ENCODE data around the gene SLC4A1. TPM values are rescaled to one million over a fixed set of nuclear protein-coding genes. Genes with fewer than 3 reads are reported as not detected.

SLC4A1 gene
- total RNA-seq, 2 experiments from 2014 or later, result not detected

GRCh38 chr17:44210342-44211192 lies 57.4 kb downstream of the SLC4A1 start:
- Mint-ChIP-seq H3K27ac (peak overlapping the region; percentile 80), H3K4me3 (peak overlapping the region; percentile 76), H3K4me1 (peaks cover 39% of the 10 kb centered on the region), H3K36me3 (peaks cover 41% of the 10 kb centered on the region), H3K27me3 (no peaks in the 10 kb centered on the region), H3K9me3 (no peaks in the 10 kb centered on the region)
- POLR2A ChIA-PET, result interaction anchor here (0.6 to 5.0 kb wide), 20 partner anchors 8 to 1994 kb away, joined by 3 to 57 read pairs (median 5); partner anchors contain the start of genes GRN, SLC25A39, TMUB2 and UBTF
- ATAC-seq (ENCODE audit: low read depth), result peak; percentile 97
- DNase-seq, result peak; percentile 99

GRCh38 chr17:44209786-44210341 lies 58.1 kb downstream of the SLC4A1 start:
- no peaks in the 10 kb centered on the region for H3K27me3 Mint-ChIP-seq
- peak overlapping the region; percentile 76 for H3K4me3 Mint-ChIP-seq
- H3K36me3 Mint-ChIP-seq, result peaks cover 34% of the 10 kb centered on the region
- ATAC-seq (ENCODE audit: low read depth) (no peak), DNase-seq (no peak)
- peaks cover 32% of the 10 kb centered on the region for H3K4me1 Mint-ChIP-seq
- POLR2A ChIA-PET, result interaction anchor here (0.6 to 5.0 kb wide), 19 partner anchors 8 to 141 kb away, joined by 3 to 57 read pairs (median 5); partner anchors contain the start of genes GRN, SLC25A39, TMUB2 and UBTF
- H3K27ac Mint-ChIP-seq, result peak overlapping the region; percentile 80
- no peaks in the 10 kb centered on the region for H3K9me3 Mint-ChIP-seq

GRCh38 chr17:44207743-44208142 lies 60.2 kb downstream of the SLC4A1 start:
- peaks cover 21% of the 10 kb centered on the region for H3K36me3 Mint-ChIP-seq
- H3K27me3 Mint-ChIP-seq, result no peaks in the 10 kb centered on the region
- POLR2A ChIA-PET, result interaction anchor here (0.9 to 3.1 kb wide), 3 partner anchors 9 to 121 kb away, joined by 3 to 15 read pairs (median 4); no protein-coding TSS in a partner anchor
- ATAC-seq (ENCODE audit: low read depth) (no peak), DNase-seq (no peak)
- no peak overlapping the region for H3K4me3 Mint-ChIP-seq
- H3K9me3 Mint-ChIP-seq, result no peaks in the 10 kb centered on the region
- no peak overlapping the region for H3K27ac Mint-ChIP-seq
- peaks cover 34% of the 10 kb centered on the region for H3K4me1 Mint-ChIP-seq

DNA sequence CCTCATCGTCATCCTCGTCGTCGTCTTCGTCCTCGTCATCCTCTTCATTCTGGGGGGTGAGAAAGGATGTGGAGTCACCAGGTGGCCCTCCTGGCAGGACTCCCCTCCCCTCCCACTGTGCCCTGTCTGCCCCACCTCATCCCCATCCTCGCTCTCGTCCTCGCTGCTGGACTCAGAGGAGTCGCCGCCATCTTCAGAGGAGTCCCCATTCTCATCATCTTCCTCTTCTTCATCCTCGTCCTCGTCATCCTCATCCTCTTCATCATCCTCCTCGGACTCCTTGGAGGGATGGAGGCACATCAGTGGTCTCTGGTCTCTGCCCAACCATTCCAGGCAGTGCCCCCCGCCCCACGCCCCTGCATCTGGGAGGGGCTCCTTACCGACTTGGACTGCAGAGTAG lies 60.6 kb downstream of the SLC4A1 start:
- H3K27me3 Mint-ChIP-seq, result no peaks in the 10 kb centered on the region
- peaks cover 36% of the 10 kb centered on the region for H3K4me1 Mint-ChIP-seq
- no peak overlapping the region for H3K4me3 Mint-ChIP-seq
- DNase-seq, result no peak
- POLR2A ChIA-PET, result interaction anchor here (0.7 to 1.2 kb wide), 3 partner anchors 120 to 311 kb away, joined by 3 to 4 read pairs (median 3); no protein-coding TSS in a partner anchor
- no peak for ATAC-seq (ENCODE audit: low read depth)
- no peaks in the 10 kb centered on the region for H3K9me3 Mint-ChIP-seq
- H3K27ac Mint-ChIP-seq, result no peak overlapping the region
- peaks cover 21% of the 10 kb centered on the region for H3K36me3 Mint-ChIP-seq

GRCh38 chr17:44206825-44207155 lies 61.1 kb downstream of the SLC4A1 start:
- Mint-ChIP-seq H3K9me3 (no peaks in the 10 kb centered on the region), H3K4me1 (peaks cover 38% of the 10 kb centered on the region), H3K4me3 (no peak overlapping the region), H3K27ac (no peak overlapping the region), H3K27me3 (no peaks in the 10 kb centered on the region), H3K36me3 (peaks cover 21% of the 10 kb centered on the region)
- POLR2A ChIA-PET, result interaction anchor here (0.7 to 1.6 kb wide), 3 partner anchors 12 to 310 kb away, joined by 3 to 5 read pairs (median 4); no protein-coding TSS in a partner anchor
- ATAC-seq (ENCODE audit: low read depth) (no peak), DNase-seq (no peak)

DNA sequence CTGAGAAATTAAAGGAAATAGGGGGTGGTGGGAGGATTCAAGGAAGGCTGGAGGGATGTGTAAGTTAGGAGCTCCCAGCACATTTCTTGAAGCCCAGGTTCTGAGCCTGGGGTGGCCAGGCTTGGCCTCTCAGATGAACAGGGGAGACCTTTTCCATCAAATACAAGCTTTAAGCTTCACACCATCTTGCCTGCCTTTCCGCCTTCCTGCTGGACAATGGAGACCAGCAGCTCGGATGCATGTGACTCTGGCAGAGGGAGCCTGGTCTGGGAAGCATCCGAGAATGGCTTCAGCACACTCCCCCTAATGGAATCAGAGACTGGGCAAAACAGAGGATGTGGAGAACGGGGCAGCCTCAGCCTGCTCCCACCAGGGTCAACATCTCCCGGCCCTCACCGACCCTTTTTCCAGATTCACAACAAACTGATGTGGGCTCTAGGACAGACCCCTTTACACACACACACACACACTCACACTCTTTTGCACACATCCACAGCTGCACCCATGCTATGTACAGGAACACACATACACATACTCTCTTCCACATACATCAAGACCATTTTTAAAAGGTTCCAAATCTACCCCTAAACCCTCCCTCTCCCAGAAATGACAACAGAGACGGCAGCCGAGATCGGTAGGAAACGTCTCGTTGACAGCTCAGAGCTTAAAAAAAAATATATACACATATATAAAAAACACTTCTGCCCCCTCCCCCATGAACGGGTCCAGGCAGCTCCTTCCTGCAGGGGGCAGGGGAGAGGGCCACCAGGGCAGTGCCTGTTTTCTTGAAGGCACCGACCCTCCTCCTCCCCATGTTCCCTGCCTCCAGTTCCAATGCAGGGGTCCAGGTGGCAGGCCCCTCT lies 61.7 kb downstream of the SLC4A1 start:
- Mint-ChIP-seq H3K4me3 (no peak overlapping the region), H3K36me3 (peaks cover 21% of the 10 kb centered on the region), H3K27me3 (no peaks in the 10 kb centered on the region), H3K4me1 (peaks cover 37% of the 10 kb centered on the region), H3K27ac (peak overlapping the region; percentile 42), H3K9me3 (no peaks in the 10 kb centered on the region)
- POLR2A ChIA-PET, result interaction anchor here (1.1 to 1.6 kb wide), 4 partner anchors 12 to 121 kb away, joined by 3 to 5 read pairs (median 4); partner anchors contain the start of gene TMUB2
- DNase-seq, result no peak
- no peak for ATAC-seq (ENCODE audit: low read depth)

- peak overlapping the region; percentile 32 for H3K27ac Mint-ChIP-seq
- peaks cover 33% of the 10 kb centered on the region for H3K4me1 Mint-ChIP-seq
- POLR2A ChIA-PET, result interaction anchor here (0.6 to 2.5 kb wide), 8 partner anchors 9 to 150 kb away, joined by 3 to 12 read pairs (median 4); partner anchors contain the start of gene TMUB2
- H3K9me3 Mint-ChIP-seq, result no peaks in the 10 kb centered on the region
- DNase-seq (no peak), ATAC-seq (ENCODE audit: low read depth) (no peak)
- no peak overlapping the region for H3K4me3 Mint-ChIP-seq
- peaks cover 16% of the 10 kb centered on the region for H3K36me3 Mint-ChIP-seq
- H3K27me3 Mint-ChIP-seq, result no peaks in the 10 kb centered on the region
Observed at GRCh38 chr17:44204441-44204882, 63.5 kb downstream of the SLC4A1 start.

DNA sequence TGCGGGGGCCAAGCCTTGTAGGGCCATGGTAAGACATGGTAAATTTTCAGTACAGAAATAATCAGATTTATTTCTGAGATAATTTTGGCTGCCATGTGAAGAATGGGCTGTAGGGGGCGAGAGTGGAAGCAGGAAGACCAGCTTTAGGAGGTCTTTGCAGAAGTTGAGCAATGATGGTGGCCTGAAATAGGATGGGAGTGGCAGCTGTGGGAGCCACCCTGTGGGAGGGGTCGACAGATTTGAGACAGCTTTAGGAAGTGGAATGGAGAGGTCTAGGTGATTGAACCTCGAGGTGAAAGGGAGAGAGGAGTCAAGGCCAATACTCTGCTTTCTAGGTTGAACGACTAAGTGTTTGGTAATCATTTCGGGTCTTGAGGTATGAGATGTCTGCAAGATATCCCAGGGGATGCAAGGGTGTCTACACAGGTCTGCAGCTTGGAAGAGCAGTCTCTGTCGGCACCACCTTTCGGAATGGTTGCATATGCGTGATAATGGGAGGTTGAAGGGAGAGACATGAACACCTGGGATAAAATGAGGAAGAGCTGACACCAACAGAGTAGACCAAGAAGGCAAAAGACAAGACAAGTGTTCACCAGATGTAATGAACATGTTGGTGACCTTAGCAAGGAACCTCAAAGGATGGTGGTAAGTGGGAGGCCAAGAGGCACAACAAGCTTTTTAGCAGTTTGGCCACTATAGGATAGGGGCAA lies 64.0 kb downstream of the SLC4A1 start:
- peak overlapping the region; percentile 42 for H3K27ac Mint-ChIP-seq
- peaks cover 33% of the 10 kb centered on the region for H3K4me1 Mint-ChIP-seq
- peak; percentile 52 for DNase-seq
- POLR2A ChIA-PET, result interaction anchor here (0.6 to 2.5 kb wide), 8 partner anchors 10 to 147 kb away, joined by 3 to 12 read pairs (median 4); partner anchors contain the start of gene TMUB2
- no peaks in the 10 kb centered on the region for H3K9me3 Mint-ChIP-seq
- no peak for ATAC-seq (ENCODE audit: low read depth)
- H3K27me3 Mint-ChIP-seq, result no peaks in the 10 kb centered on the region
- H3K36me3 Mint-ChIP-seq, result peaks cover 16% of the 10 kb centered on the region
- peak overlapping the region; percentile 10 for H3K4me3 Mint-ChIP-seq

GRCh38 chr17:44202756-44203155 lies 65.2 kb downstream of the SLC4A1 start:
- Mint-ChIP-seq H3K4me3 (no peak overlapping the region), H3K27me3 (no peaks in the 10 kb centered on the region), H3K36me3 (peaks cover 9% of the 10 kb centered on the region), H3K9me3 (no peaks in the 10 kb centered on the region), H3K27ac (peak overlapping the region; percentile 54), H3K4me1 (peaks cover 35% of the 10 kb centered on the region)
- no peak for DNase-seq
- no peak for ATAC-seq (ENCODE audit: low read depth)
- POLR2A ChIA-PET, result interaction anchor here (0.9 to 2.5 kb wide), 3 partner anchors 12 to 128 kb away, joined by 4 to 10 read pairs (median 5); no protein-coding TSS in a partner anchor

DNA sequence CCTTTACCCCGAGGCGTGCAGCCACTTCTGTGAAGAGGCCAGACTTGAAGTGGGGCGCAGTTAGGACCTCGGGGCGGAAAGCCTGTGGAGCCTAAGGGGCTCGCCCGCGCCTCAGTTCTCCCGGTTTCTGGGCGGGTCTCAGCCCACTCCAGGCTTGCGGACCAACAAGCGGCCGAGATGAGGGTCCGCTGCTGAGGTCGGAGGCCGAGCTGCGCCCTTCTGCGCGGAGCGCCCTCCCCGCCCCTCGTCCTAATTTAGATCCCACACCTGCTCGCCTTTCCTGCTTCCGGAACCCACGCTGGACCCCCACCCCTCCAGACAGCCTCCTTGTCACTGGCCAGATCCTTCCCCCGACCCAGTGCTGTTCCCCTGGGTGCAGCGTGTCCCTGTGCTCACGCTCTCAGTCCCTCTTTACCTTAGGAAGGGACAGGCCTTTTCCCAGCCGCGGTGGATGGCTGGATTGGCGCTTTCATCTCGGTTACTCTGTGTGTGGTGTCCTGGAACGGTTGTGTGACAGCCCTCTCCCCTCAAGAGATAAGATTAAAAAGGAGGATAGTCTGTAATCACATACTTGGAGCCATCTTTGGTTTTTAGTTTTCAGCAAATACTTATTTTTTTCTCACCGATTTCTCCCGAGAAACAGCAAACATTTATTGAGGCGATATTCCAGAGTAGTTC lies 67.3 kb downstream of the SLC4A1 start:
- DNase-seq (no peak), ATAC-seq (ENCODE audit: low read depth) (no peak)
- Mint-ChIP-seq H3K27me3 (no peaks in the 10 kb centered on the region), H3K4me3 (peak overlapping the region; percentile 92), H3K4me1 (peaks cover 43% of the 10 kb centered on the region), H3K27ac (peak overlapping the region; percentile 97), H3K36me3 (peaks cover 10% of the 10 kb centered on the region), H3K9me3 (no peaks in the 10 kb centered on the region)
- POLR2A ChIA-PET, result interaction anchor here (0.9 to 4.6 kb wide), 8 partner anchors 10 to 126 kb away, joined by 3 to 56 read pairs (median 8); partner anchors contain the start of genes SLC25A39 and TMUB2

DNA sequence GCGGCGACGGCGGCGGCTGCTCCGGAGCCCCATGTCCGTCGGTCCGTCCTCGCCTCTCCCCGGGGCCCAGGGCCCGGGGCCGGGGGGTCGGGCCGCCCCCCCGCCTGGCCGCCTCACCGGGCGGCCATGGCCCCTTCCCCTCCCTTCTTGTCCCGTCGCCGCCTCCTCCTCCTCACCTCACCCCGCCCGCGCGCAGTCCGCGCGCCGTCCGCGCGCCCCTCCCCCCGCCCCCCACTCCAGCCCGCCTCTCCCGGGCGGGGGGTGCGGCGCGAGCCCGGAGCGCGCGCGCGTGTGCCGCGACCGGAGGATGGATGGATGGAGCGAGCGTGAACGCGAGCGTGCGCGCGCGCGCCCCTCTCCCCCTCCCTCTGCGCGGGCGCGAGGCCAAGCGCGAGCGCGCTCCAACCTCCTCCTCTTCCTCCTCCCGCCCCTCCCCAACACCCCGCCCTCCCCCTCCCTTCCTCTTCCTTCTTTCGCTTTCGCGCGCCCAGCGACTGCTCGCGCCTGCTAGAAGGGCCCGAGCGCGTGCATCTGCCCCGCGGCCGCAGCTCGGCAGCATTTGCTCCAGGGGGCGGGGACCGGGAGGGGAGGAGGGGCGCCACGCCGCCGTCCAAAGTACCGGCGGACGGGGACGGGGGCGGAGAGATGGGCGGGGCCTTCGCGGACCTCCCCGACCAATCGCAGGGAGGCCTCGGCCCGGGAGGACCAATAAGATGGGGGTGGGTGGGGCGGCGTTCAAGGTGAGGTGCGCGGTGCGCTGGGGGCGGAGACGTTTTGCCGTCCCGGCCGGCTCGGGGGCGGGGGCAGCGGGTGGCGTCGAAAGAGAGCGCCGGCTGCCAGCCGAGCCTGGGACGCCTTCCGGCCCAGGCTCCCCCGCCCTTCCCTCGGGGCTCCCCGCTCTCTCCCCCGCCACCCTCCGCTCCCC lies 68.1 kb downstream of the SLC4A1 start, which contains the start of gene ATXN7L3:
ATXN7L3 (minus strand) TSS at position 332 of the 925 bp plus-strand sequence. CDS start 1,814 bp downstream, outside the sequence.
- H3K9me3 Mint-ChIP-seq, result no peaks in the 10 kb centered on the region
- peaks cover 10% of the 10 kb centered on the region for H3K36me3 Mint-ChIP-seq
- H3K4me3 Mint-ChIP-seq, result peak within 1 kb of the TSS; percentile 95
- ATAC-seq (ENCODE audit: low read depth), result peak; percentile 71
- H3K27me3 Mint-ChIP-seq, result no peaks in the 10 kb centered on the region
- peak within 1 kb of the TSS; percentile 97 for H3K27ac Mint-ChIP-seq
- H3K4me1 Mint-ChIP-seq, result peaks cover 45% of the 10 kb centered on the region
- peak; percentile 98 for DNase-seq
- POLR2A ChIA-PET, result interaction anchor here (0.7 to 4.6 kb wide), 10 partner anchors 10 to 163 kb away, joined by 3 to 56 read pairs (median 14); partner anchors contain the start of genes SLC25A39 and TMUB2

Data from activated naive CD8-positive, alpha-beta T cell treated with anti-CD3 and anti-CD28 coated beads, Interleukin-2, amount 10 ng/mL, durations not matched to agents 7 days and 5 days (primary cell).